Spleen (tissue), 11 donors: ENCODE results near the gene CAPZA3. TPM values are rescaled to one million over a fixed set of nuclear protein-coding genes. Genes with fewer than 3 reads are reported as not detected.

ENCODE experiments used
- DNase-seq: peaks from one replicate; pipeline ENCODE4 v3.0.0-alpha.2; 2020
- H3K27ac ChIP-seq, 8 donors: fragments of 200-600 bp; sonication (generic) in 7 of 8; 1 replicate in 4 of 8; 2 replicates in 4 of 8; pipeline versions ENCODE4 v1.5.0 to v1.8.0; 2016 to 2021; ENCODE audit warnings: inconsistent platforms in 4 of 8, mild to moderate bottlenecking in 4 of 8, moderate library complexity in 1 of 8
- H3K27me3 ChIP-seq, 7 donors: fragments of 200-600 bp; sonication (generic) in 6 of 7; replicated peaks in 1 of 7; 1 replicate in 4 of 7; 2 replicates in 3 of 7; pipeline versions ENCODE4 v1.5.0 to v1.8.0; 2016 to 2021; ENCODE audit warnings: inconsistent platforms in 3 of 7, mild to moderate bottlenecking in 1 of 7
- H3K36me3 ChIP-seq, 6 donors: fragments of 200-600 bp; sonication (generic) in 5 of 6; 1 replicate in 4 of 6; 2 replicates in 2 of 6; pipeline versions ENCODE4 v1.5.0 to v1.8.0; 2016 to 2021; ENCODE audit warnings: inconsistent platforms in 2 of 6
- H3K4me1 ChIP-seq, 6 donors: fragments of 200-600 bp; sonication (generic) in 5 of 6; 1 replicate in 3 of 6; 2 replicates in 3 of 6; pipeline versions ENCODE4 v1.5.0 to v1.8.0; 2016 to 2021; ENCODE audit warnings: inconsistent platforms in 3 of 6
- H3K4me3 ChIP-seq, 8 donors: fragments of 200-600 bp; sonication (generic) in 7 of 8; 1 replicate in 4 of 8; 2 replicates in 4 of 8; pipeline versions ENCODE4 v1.5.0 to v1.8.0; 2016 to 2021; ENCODE audit warnings: inconsistent platforms in 4 of 8, mild to moderate bottlenecking in 4 of 8, moderate library complexity in 2 of 8
- H3K9me3 ChIP-seq, 8 donors: fragments of 200-600 bp; sonication (generic) in 7 of 8; 1 replicate in 4 of 8; 2 replicates in 4 of 8; pipeline versions ENCODE4 v1.5.0 to v1.8.0; 2016 to 2021; ENCODE audit warnings: inconsistent platforms in 4 of 8
- POLR2A ChIP-seq, 3 donors: fragments of 450-650 bp; IDR thresholded peaks; one replicate each; pipeline ENCODE4 v1.5.1; 2017; ENCODE audit warnings: antibody characterized with exemption in 3 of 3, mild to moderate bottlenecking in 1 of 3
- POLR2AphosphoS5 ChIP-seq, 3 donors: sonication (generic); formaldehyde crosslinking; IDR thresholded peaks; one replicate each; pipeline ENCODE4 v1.5.1; 2017; ENCODE audit warnings: antibody characterized with exemption in 3 of 3
- WGBS, 5 donors: extraction: QIAGEN DNeasy Blood & Tissue Kit in 3 of 5; methylation state at CpG; one replicate each; pipeline versions ENCODE4 v1.1.5 to v1.1.7; 2013 to 2018; 5-methylcytosine and 5-hydroxymethylcytosine counted together
- intact Hi-C: fragments of 100-400 bp; cut with DNase I; formaldehyde crosslinking; loops from one replicate; pipeline ENCODE4 v1.15.0; 2023; ENCODE audit warnings: low total_unique reads
- polyA plus RNA-seq, 3 donors: library from polyadenylated mRNA; stranded (reverse); fragments of 200-250 nt; gene quantifications; one replicate each; pipeline ENCODE4 v1.2.1, GENCODE V29; 2013
- total RNA-seq, 7 donors: library from RNA; depleted of rRNA in 3 of 7; stranded (reverse); fragments of >200 nt in 3 of 7; fragmentation: NEBNext Ultra II Directional in 4 of 7; extraction: Animal tissue kit (Norgen Biotek cat#: 25700) in 4 of 7; gene quantifications; one replicate each; pipeline versions ENCODE4 v1.1.0 to v1.2.1, GENCODE V29; 2016 to 2021
- TF ChIP-seq, protein P1 (sequence below), 11 experiments: fragments of 200-600 bp in 7 of 11; fragments of 450-650 bp in 4 of 11; sonication (generic) in 4 of 11; IDR thresholded peaks in 8 of 11; conservative IDR thresholded peaks in 3 of 11; 1 replicate in 7 of 11; 2 replicates in 4 of 11; pipeline versions ENCODE4 v1.4.0 to v1.8.0; 2016 to 2021; ENCODE audit warnings: antibody characterized with exemption in 11 of 11, inconsistent platforms in 4 of 11, mild to moderate bottlenecking in 1 of 11
- donor health status: healthy with polysubstance abuse.
- donor health status: DM: no; HTN: no; CAD: no; lungs with moderate emphysema.
- donor health status: DM: no; HTN: no; CAD: no.
- donor health status: Bipolar disorder and iron deficiency.
- donor health status: healthy.
- donor health status: DM: no; HTN: no; CAD: no.
- donor health status: DM: yes; HTN: yes; CAD: no.

CAPZA3 gene
- total and polyA plus RNA-seq, 10 donors, result not detected

DNA sequence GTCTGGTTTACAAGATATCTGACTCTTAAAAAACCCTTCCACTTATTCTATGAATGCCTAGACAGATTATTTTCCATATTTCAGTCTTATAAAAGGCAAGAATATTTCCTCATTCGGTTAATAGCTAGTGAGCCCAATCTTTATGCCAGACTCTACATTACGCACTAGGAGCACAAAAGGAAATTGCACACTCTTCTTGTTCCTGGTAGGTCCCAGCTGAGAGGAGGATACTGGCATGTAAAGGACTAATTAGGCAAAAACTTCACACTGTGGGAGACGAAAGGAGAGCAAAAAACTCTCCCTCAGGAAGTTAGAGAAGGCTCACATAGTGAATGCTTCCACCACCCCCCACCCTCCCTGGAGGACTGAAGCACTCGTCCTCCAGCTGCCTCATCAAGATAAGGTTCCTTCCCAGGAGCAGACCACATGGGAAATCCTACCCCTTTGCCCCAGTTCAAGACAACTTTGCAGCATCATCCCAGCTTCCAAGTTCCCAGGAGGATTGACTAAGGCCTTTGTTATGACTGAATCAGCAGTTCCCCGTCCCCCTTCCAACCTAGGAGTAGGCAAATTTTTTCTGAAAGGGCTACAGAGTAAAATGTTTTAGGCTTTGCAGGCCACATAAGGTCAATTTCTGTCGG lies 14.5 kb downstream of the CAPZA3 start:
- H3K9me3 ChIP-seq, result no peaks in the 10 kb centered on the region
- H3K36me3 ChIP-seq, result no peaks in the 10 kb centered on the region
- WGBS, 5 donors, result 53 to 64% (median 55%) methylated on average over 6 of the region's 6 CpGs
- DNase-seq, result no peak
- no peak overlapping the region for H3K4me3 ChIP-seq
- TF ChIP-seq POLR2A (IDR thresholded peaks at IDR 0.05), result no peak
- TF ChIP-seq, protein P1, sequence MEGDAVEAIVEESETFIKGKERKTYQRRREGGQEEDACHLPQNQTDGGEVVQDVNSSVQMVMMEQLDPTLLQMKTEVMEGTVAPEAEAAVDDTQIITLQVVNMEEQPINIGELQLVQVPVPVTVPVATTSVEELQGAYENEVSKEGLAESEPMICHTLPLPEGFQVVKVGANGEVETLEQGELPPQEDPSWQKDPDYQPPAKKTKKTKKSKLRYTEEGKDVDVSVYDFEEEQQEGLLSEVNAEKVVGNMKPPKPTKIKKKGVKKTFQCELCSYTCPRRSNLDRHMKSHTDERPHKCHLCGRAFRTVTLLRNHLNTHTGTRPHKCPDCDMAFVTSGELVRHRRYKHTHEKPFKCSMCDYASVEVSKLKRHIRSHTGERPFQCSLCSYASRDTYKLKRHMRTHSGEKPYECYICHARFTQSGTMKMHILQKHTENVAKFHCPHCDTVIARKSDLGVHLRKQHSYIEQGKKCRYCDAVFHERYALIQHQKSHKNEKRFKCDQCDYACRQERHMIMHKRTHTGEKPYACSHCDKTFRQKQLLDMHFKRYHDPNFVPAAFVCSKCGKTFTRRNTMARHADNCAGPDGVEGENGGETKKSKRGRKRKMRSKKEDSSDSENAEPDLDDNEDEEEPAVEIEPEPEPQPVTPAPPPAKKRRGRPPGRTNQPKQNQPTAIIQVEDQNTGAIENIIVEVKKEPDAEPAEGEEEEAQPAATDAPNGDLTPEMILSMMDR (IDR thresholded peaks at IDR 0.05 in 8 of 11, conservative IDR thresholded peaks at IDR 0.05 in 3 of 11), result no peak
- no peak for TF ChIP-seq POLR2AphosphoS5 (IDR thresholded peaks at IDR 0.05)
- H3K27ac ChIP-seq, result no peak overlapping the region
- no peaks in the 10 kb centered on the region for H3K4me1 ChIP-seq
- intact Hi-C loops, result no loop called here
- H3K27me3 ChIP-seq, result no peaks in the 10 kb centered on the region

DNA sequence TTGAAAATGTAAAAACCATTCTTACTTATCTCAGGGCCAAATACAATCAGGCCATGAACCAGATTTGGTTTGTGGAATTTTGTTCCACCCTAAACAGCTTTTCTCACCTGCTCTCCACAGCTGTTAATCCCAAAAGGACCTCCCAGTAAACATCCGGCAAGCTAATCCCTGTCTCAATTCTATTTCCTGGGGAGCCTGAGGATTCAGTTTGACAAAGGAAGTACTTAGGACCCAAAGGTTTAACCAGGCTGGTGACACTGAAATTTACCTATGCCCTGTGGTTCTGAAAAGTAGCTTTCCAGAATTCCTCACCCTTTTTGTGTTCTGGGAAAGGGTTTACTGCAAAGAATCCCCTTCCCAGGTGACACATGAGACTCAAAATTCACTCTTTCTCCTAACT lies 15.0 kb downstream of the CAPZA3 start:
- H3K4me1 ChIP-seq, result no peaks in the 10 kb centered on the region
- DNase-seq, result no peak
- H3K9me3 ChIP-seq, result no peaks in the 10 kb centered on the region
- no peaks in the 10 kb centered on the region for H3K36me3 ChIP-seq
- no peak overlapping the region for H3K27ac ChIP-seq
- WGBS, 5 donors, result 85 to 94% (median 91%) methylated on average over 1 of the region's 1 CpG
- H3K27me3 ChIP-seq, result no peaks in the 10 kb centered on the region
- intact Hi-C loops, result no loop called here
- no peak overlapping the region for H3K4me3 ChIP-seq
- TF ChIP-seq, protein P1 (IDR thresholded peaks at IDR 0.05 in 8 of 11, conservative IDR thresholded peaks at IDR 0.05 in 3 of 11), result no peak
- TF ChIP-seq POLR2A (IDR thresholded peaks at IDR 0.05) (no peak), POLR2AphosphoS5 (IDR thresholded peaks at IDR 0.05) (no peak)

DNA sequence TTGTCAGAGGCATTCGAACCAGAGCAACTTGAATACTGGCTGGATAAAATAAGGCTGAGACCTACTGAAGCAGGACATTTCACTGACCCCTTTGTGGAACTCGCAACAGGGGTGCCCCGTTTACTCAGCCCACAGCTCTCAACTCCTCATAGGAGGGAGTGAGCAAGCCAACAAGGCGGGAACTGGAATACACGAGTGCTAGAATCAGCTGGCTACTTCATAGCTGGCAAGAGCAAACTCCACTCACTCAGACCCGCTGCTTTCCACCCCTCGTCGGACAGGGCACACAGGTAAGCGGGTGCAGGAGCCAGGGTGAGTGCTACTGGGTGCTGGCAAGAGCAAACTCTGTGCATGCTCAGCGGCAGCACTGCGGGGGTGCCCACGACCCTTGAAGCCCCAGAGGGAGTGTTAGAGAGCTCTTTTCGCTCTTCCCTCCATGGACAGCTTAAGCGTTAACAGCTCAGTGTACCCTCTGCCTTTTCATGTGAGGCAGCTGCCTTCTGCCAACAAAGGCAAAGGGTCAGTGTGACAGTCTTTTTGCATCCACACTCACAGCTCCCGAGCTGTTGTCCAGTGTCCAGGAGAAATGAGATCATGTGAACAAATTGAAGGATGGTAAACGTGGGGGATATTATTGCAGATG lies 15.7 kb downstream of the CAPZA3 start:
- Histone ChIP-seq H3K36me3 (no peaks in the 10 kb centered on the region), H3K27me3 (no peaks in the 10 kb centered on the region), H3K4me3 (no peak overlapping the region), H3K9me3 (no peaks in the 10 kb centered on the region), H3K27ac (no peak overlapping the region), H3K4me1 (no peaks in the 10 kb centered on the region)
- no peak for DNase-seq
- TF ChIP-seq POLR2AphosphoS5 (IDR thresholded peaks at IDR 0.05) (no peak), POLR2A (IDR thresholded peaks at IDR 0.05) (no peak)
- intact Hi-C loops, result no loop called here
- 71 to 85% (median 80%) methylated on average over 15 to 16 of the region's 16 CpGs for WGBS, 5 donors

DNA sequence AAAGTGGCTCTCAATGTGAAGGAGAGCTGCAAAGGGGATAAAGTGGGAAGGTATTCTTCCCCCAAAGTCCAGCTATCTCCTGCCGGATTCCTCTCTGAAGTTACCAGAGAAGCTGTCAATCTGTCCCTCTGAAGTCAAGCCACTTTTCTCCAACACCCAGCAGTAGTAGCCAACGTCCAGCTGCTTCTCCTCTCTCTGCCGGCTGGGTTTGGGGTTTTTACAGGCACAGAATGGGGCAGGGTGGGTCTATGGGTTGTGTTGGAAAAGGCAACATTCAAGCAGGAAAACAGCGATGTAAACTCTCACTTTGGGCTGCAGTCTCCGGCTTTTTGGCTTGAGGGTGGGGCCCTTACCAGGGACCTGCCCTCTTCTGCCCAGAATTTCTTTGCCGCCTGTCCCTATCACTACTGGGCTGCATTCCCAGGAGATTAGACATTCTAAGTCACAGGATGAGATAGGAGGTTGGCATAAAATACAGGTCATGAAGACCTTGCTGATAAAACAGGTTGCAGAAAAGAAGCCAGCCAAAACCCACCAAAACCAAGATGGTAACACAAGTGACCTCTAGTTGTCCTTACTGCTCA lies 16.3 kb downstream of the CAPZA3 start:
- no peak for DNase-seq
- Histone ChIP-seq H3K9me3 (no peaks in the 10 kb centered on the region), H3K27ac (no peak overlapping the region), H3K36me3 (no peaks in the 10 kb centered on the region), H3K4me3 (no peak overlapping the region), H3K4me1 (no peaks in the 10 kb centered on the region), H3K27me3 (no peaks in the 10 kb centered on the region)
- intact Hi-C loops, result no loop called here
- WGBS, 5 donors, result 77 to 89% (median 85%) methylated on average over 6 of the region's 6 CpGs
- TF ChIP-seq, protein P1 (IDR thresholded peaks at IDR 0.05 in 8 of 11, conservative IDR thresholded peaks at IDR 0.05 in 3 of 11), result no peak
